HEK293 (cell line): ENCODE measurements around the gene CHID1.
A peak's percentile ranks its signal among the peaks of the same experiment; 100 is the strongest.

ENCODE experiments used
- KLF16 ChIP-seq: fragments of 450-650 bp; formaldehyde crosslinking; IDR thresholded peaks from 2 replicates; pipeline ENCODE4 v1.5.1; 2017; ENCODE audit warnings: missing biosample characterization, missing genetic modification characterization
- OVOL3 ChIP-seq: fragments of 450-650 bp; formaldehyde crosslinking; IDR thresholded peaks from 2 replicates; pipeline ENCODE4 v1.5.1; 2016; ENCODE audit warnings: missing biosample characterization, missing genetic modification characterization
- PRDM1 ChIP-seq: fragments of 450-650 bp; formaldehyde crosslinking; IDR thresholded peaks from 2 replicates; pipeline ENCODE4; 2016; ENCODE audit warnings: missing biosample characterization, missing genetic modification characterization
- REST ChIP-seq: fragments of 450-650 bp; formaldehyde crosslinking; IDR thresholded peaks from 2 replicates; pipeline ENCODE4 v1.5.1; 2016; ENCODE audit warnings: missing biosample characterization, missing genetic modification characterization
- SCRT1 ChIP-seq: fragments of 450-650 bp; formaldehyde crosslinking; IDR thresholded peaks from 2 replicates; pipeline ENCODE4 v1.5.1; 2016; ENCODE audit warnings: missing biosample characterization, missing genetic modification characterization, borderline replicate concordance
- ZBTB17 ChIP-seq: fragments of 450-650 bp; formaldehyde crosslinking; IDR thresholded peaks from 2 replicates; pipeline ENCODE4 v1.5.1; 2016; ENCODE audit warnings: missing biosample characterization, missing genetic modification characterization
- ZEB2 ChIP-seq: fragments of 450-650 bp; formaldehyde crosslinking; IDR thresholded peaks from 2 replicates; pipeline ENCODE4 v1.5.1; 2016; ENCODE audit warnings: missing biosample characterization, missing genetic modification characterization
- ZFP69B ChIP-seq: fragments of 450-650 bp; formaldehyde crosslinking; IDR thresholded peaks from 2 replicates; pipeline ENCODE4 v1.5.1; 2016; ENCODE audit warnings: missing biosample characterization, missing genetic modification characterization
- ZIC2 ChIP-seq: fragments of 450-650 bp; formaldehyde crosslinking; IDR thresholded peaks from 2 replicates; pipeline ENCODE4 v1.5.1; 2016; ENCODE audit warnings: missing biosample characterization, missing genetic modification characterization
- ZNF2 ChIP-seq: fragments of 450-650 bp; formaldehyde crosslinking; IDR thresholded peaks from 2 replicates; pipeline ENCODE4 v1.5.1; 2016; ENCODE audit warnings: missing biosample characterization, missing genetic modification characterization
- ZNF473 ChIP-seq: fragments of 450-650 bp; formaldehyde crosslinking; IDR thresholded peaks from 2 replicates; pipeline ENCODE4 v1.5.1; 2017; ENCODE audit warnings: missing biosample characterization, missing genetic modification characterization
- ZNF518A ChIP-seq: fragments of 450-650 bp; formaldehyde crosslinking; conservative IDR thresholded peaks from 2 replicates; pipeline ENCODE4 v1.5.1; 2016; ENCODE audit warnings: low read depth, missing biosample characterization, missing genetic modification characterization
- ZNF521 ChIP-seq: fragments of 450-650 bp; formaldehyde crosslinking; IDR thresholded peaks from 2 replicates; pipeline ENCODE4 v1.5.1; 2017; ENCODE audit warnings: missing biosample characterization, mild to moderate bottlenecking, missing genetic modification characterization
- ZNF529 ChIP-seq: fragments of 450-650 bp; formaldehyde crosslinking; IDR thresholded peaks from 2 replicates; pipeline ENCODE4 v1.5.1; 2017; ENCODE audit warnings: missing genetic modification characterization, missing biosample characterization; ENCODE audit not compliant: insufficient replicate concordance
- ZNF544 ChIP-seq: fragments of 450-650 bp; formaldehyde crosslinking; IDR thresholded peaks from 2 replicates; pipeline ENCODE4 v1.5.0; 2017; ENCODE audit warnings: missing biosample characterization, missing genetic modification characterization
- ZNF561 ChIP-seq: fragments of 450-650 bp; IDR thresholded peaks from 2 replicates; pipeline ENCODE4 v1.5.1; 2018; ENCODE audit warnings: missing biosample characterization, missing genetic modification characterization, borderline replicate concordance
- ZNF571 ChIP-seq: fragments of 450-650 bp; formaldehyde crosslinking; IDR thresholded peaks from 2 replicates; pipeline ENCODE4 v1.5.0; 2017; ENCODE audit warnings: missing biosample characterization, missing genetic modification characterization
- ZNF600 ChIP-seq: fragments of 450-650 bp; formaldehyde crosslinking; IDR thresholded peaks from 2 replicates; pipeline ENCODE4 v1.5.1; 2016; ENCODE audit warnings: missing biosample characterization, missing genetic modification characterization
- ZNF623 ChIP-seq: fragments of 450-650 bp; formaldehyde crosslinking; IDR thresholded peaks from 2 replicates; pipeline ENCODE4 v1.5.1; 2016; ENCODE audit warnings: missing biosample characterization, missing genetic modification characterization
- ZNF626 ChIP-seq: fragments of 450-650 bp; sonication (Bioruptor Pico); formaldehyde crosslinking; IDR thresholded peaks from 2 replicates; pipeline ENCODE4 v1.5.1; 2018; ENCODE audit warnings: missing biosample characterization, missing genetic modification characterization, inconsistent platforms
- ZNF658 ChIP-seq: fragments of 450-650 bp; formaldehyde crosslinking; IDR thresholded peaks from 2 replicates; pipeline ENCODE4; 2016; ENCODE audit warnings: missing biosample characterization, missing genetic modification characterization
- ZXDB ChIP-seq: fragments of 450-650 bp; formaldehyde crosslinking; IDR thresholded peaks from 2 replicates; pipeline ENCODE4 v1.5.1; 2016; ENCODE audit warnings: missing biosample characterization, missing genetic modification characterization
- TF ChIP-seq, protein P1 (sequence below): fragments of 450-650 bp; formaldehyde crosslinking; IDR thresholded peaks from 2 replicates; pipeline ENCODE4 v1.5.1; 2017; ENCODE audit warnings: missing biosample characterization, missing genetic modification characterization
- TF ChIP-seq, protein P2 (sequence below): fragments of 450-650 bp; formaldehyde crosslinking; IDR thresholded peaks from 2 replicates; pipeline ENCODE4 v1.5.1; 2016; ENCODE audit warnings: missing biosample characterization, missing genetic modification characterization
- TF ChIP-seq, protein P3 (sequence below): fragments of 450-650 bp; formaldehyde crosslinking; IDR thresholded peaks from 2 replicates; pipeline ENCODE4 v1.5.0; 2017; ENCODE audit warnings: missing biosample characterization, missing genetic modification characterization, borderline replicate concordance

CHID1 gene

GRCh38 chr11:890794-891540 lies 19.6 kb downstream of the CHID1 start (continued):
- TF ChIP-seq ZNF518A (tag by site-specific recombination) (no peak), PRDM1 (tag by site-specific recombination) (no peak), ZNF561 (tag by site-specific recombination) (no peak), ZNF2 (tag by site-specific recombination) (no peak), KLF16 (tag by site-specific recombination) (no peak), ZFP69B (tag by site-specific recombination) (no peak), ZNF626 (tag by site-specific recombination) (no peak), SCRT1 (no peak), ZNF521 (tag by site-specific recombination) (no peak), ZNF658 (tag by site-specific recombination) (no peak), ZIC2 (tag by site-specific recombination) (peak; percentile 97), ZNF571 (tag by site-specific recombination) (no peak), ZEB2 (tag by site-specific recombination) (no peak), ZNF623 (no peak), REST (no peak), ZNF544 (no peak), ZNF600 (tag by site-specific recombination) (0 out of 2 replicates have a peak, but pooled peaks have one; percentile 31), ZBTB17 (no peak), ZNF529 (no peak), OVOL3 (tag by site-specific recombination) (no peak), ZXDB (tag by site-specific recombination) (no peak), ZNF473 (tag by site-specific recombination) (no peak)
- TF ChIP-seq, protein P1, sequence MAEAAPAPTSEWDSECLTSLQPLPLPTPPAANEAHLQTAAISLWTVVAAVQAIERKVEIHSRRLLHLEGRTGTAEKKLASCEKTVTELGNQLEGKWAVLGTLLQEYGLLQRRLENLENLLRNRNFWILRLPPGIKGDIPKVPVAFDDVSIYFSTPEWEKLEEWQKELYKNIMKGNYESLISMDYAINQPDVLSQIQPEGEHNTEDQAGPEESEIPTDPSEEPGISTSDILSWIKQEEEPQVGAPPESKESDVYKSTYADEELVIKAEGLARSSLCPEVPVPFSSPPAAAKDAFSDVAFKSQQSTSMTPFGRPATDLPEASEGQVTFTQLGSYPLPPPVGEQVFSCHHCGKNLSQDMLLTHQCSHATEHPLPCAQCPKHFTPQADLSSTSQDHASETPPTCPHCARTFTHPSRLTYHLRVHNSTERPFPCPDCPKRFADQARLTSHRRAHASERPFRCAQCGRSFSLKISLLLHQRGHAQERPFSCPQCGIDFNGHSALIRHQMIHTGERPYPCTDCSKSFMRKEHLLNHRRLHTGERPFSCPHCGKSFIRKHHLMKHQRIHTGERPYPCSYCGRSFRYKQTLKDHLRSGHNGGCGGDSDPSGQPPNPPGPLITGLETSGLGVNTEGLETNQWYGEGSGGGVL (tag by site-specific recombination) = no peak
- TF ChIP-seq, protein P2, sequence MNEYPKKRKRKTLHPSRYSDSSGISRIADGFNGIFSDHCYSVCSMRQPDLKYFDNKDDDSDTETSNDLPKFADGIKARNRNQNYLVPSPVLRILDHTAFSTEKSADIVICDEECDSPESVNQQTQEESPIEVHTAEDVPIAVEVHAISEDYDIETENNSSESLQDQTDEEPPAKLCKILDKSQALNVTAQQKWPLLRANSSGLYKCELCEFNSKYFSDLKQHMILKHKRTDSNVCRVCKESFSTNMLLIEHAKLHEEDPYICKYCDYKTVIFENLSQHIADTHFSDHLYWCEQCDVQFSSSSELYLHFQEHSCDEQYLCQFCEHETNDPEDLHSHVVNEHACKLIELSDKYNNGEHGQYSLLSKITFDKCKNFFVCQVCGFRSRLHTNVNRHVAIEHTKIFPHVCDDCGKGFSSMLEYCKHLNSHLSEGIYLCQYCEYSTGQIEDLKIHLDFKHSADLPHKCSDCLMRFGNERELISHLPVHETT = no peak
- TF ChIP-seq, protein P3, sequence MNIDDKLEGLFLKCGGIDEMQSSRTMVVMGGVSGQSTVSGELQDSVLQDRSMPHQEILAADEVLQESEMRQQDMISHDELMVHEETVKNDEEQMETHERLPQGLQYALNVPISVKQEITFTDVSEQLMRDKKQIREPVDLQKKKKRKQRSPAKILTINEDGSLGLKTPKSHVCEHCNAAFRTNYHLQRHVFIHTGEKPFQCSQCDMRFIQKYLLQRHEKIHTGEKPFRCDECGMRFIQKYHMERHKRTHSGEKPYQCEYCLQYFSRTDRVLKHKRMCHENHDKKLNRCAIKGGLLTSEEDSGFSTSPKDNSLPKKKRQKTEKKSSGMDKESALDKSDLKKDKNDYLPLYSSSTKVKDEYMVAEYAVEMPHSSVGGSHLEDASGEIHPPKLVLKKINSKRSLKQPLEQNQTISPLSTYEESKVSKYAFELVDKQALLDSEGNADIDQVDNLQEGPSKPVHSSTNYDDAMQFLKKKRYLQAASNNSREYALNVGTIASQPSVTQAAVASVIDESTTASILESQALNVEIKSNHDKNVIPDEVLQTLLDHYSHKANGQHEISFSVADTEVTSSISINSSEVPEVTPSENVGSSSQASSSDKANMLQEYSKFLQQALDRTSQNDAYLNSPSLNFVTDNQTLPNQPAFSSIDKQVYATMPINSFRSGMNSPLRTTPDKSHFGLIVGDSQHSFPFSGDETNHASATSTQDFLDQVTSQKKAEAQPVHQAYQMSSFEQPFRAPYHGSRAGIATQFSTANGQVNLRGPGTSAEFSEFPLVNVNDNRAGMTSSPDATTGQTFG = no peak
